Body of pancreas (tissue), 4 donors: ENCODE measurements around the gene APOA4. TPM values are rescaled to one million over a fixed set of nuclear protein-coding genes. Genes with fewer than 3 reads are reported as not detected.

Experiments
- ATAC-seq: fragments of 150-250 bp; one replicate; pipeline ENCODE4 v1.9.1; 2016
- DNase-seq, 4 donors: peaks; one replicate each; pipeline ENCODE4 v3.0.0-alpha.2; 2019
- H3K27ac ChIP-seq, 4 donors: fragments of 200-600 bp; sonication (generic); 1 replicate in 3 of 4; 2 replicates in 1 of 4; pipeline versions ENCODE4 v1.5.1 to v1.6.1; 2016 to 2019; ENCODE audit warnings: mild to moderate bottlenecking in 1 of 4, mixed read lengths in 1 of 4, moderate library complexity in 1 of 4
- H3K27me3 ChIP-seq, 2 donors: fragments of 200-600 bp; sonication (generic); one replicate each; pipeline ENCODE4 v1.6.0; 2016; ENCODE audit warnings: mild to moderate bottlenecking in 1 of 2
- H3K36me3 ChIP-seq, 2 donors: fragments of 200-600 bp; sonication (generic); replicated peaks in 1 of 2; 2 replicates each; pipeline ENCODE4 v1.5.1; 2016; ENCODE audit warnings: low read depth in 2 of 2; ENCODE audit not compliant: insufficient read depth in 1 of 2
- H3K4me1 ChIP-seq: fragments of 200-600 bp; sonication (generic); one replicate; pipeline ENCODE4 v1.6.0; 2016
- H3K4me3 ChIP-seq, 2 donors: fragments of 200-600 bp; sonication (generic); 1 replicate in 1 of 2; 2 replicates in 1 of 2; pipeline ENCODE4 v1.5.1; 2016 to 2019
- H3K9me3 ChIP-seq, 3 donors: fragments of 200-600 bp; sonication (generic); 1 replicate in 2 of 3; 2 replicates in 1 of 3; pipeline ENCODE4 v1.5.1; 2016
- POLR2A ChIP-seq, 3 donors: fragments of 450-650 bp; IDR thresholded peaks; one replicate each; pipeline ENCODE4 v1.6.1; 2016; ENCODE audit warnings: antibody characterized with exemption in 3 of 3, mild to moderate bottlenecking in 2 of 3
- WGBS, 2 donors: methylation state at CpG; one replicate each; pipeline ENCODE4 v1.1.5; 2017; 5-methylcytosine and 5-hydroxymethylcytosine counted together
- intact Hi-C: fragments of 100-400 bp; cut with DNase I; formaldehyde crosslinking; loops from one replicate; pipeline ENCODE4 v1.15.1; 2023
- total RNA-seq, 2 donors: library from RNA; depleted of rRNA; stranded (reverse); fragments of >200 nt; gene quantifications; one replicate each; pipeline ENCODE4 v1.1.0, GENCODE V29; 2016
- TF ChIP-seq, protein P1 (sequence below), 7 experiments: fragments of 450-650 bp in 4 of 7; fragments of 200-600 bp in 3 of 7; sonication (generic) in 3 of 7; IDR thresholded peaks; one replicate each; pipeline ENCODE4 v1.5.1; 2016 to 2019; ENCODE audit warnings: antibody characterized with exemption in 7 of 7

The APOA4 gene
- total RNA-seq, 2 donors from 2014 or later, result not detected

DNA sequence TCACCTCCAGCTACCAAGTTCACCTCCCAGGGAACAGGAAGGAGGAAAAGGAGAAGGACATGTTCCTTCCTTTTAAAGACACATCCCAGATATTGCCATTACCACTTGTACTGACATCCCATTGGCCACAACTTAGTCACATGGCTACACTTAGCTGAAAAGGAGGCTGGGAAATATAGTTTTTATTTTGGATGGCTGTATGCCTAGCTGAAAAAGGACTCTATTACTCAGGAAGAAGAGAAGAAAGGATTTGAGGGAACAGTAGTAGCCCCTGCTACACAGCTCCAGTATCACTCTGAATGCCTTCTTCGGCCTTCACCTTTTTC lies 29.4 kb downstream of the APOA4 start:
- Histone ChIP-seq H3K27ac (no peak overlapping the region), H3K27me3 (no peaks in the 10 kb centered on the region), H3K4me3 (no peak overlapping the region), H3K36me3 (no peaks in the 10 kb centered on the region), H3K4me1 (peaks cover 39% of the 10 kb centered on the region), H3K9me3 (no peaks in the 10 kb centered on the region)
- intact Hi-C loops, result loop anchor here (5.0 to 10.0 kb wide), 2 partner anchors 44 to 311 kb away; partner anchors contain the start of gene APOA1
- 100% methylated on average over 1 of the region's 1 CpG for WGBS, 2 donors
- peak in 1 of 3 donors; percentile 1 for TF ChIP-seq POLR2A (IDR thresholded peaks at IDR 0.05)
- TF ChIP-seq, protein P1, sequence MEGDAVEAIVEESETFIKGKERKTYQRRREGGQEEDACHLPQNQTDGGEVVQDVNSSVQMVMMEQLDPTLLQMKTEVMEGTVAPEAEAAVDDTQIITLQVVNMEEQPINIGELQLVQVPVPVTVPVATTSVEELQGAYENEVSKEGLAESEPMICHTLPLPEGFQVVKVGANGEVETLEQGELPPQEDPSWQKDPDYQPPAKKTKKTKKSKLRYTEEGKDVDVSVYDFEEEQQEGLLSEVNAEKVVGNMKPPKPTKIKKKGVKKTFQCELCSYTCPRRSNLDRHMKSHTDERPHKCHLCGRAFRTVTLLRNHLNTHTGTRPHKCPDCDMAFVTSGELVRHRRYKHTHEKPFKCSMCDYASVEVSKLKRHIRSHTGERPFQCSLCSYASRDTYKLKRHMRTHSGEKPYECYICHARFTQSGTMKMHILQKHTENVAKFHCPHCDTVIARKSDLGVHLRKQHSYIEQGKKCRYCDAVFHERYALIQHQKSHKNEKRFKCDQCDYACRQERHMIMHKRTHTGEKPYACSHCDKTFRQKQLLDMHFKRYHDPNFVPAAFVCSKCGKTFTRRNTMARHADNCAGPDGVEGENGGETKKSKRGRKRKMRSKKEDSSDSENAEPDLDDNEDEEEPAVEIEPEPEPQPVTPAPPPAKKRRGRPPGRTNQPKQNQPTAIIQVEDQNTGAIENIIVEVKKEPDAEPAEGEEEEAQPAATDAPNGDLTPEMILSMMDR (IDR thresholded peaks at IDR 0.05), result no peak
- ATAC-seq, result peak; percentile 54
- peak in 1 of 4 donors; percentile 32 for DNase-seq

- no peaks in the 10 kb centered on the region for H3K9me3 ChIP-seq
- TF ChIP-seq, protein P1 (IDR thresholded peaks at IDR 0.05), result no peak
- TF ChIP-seq POLR2A (IDR thresholded peaks at IDR 0.05), result no peak
Observed at GRCh38 chr11:116792869-116793771, 30.0 kb downstream of the APOA4 start.

GRCh38 chr11:116792144-116792868 lies 30.8 kb downstream of the APOA4 start:
- H3K4me3 ChIP-seq, result no peak overlapping the region
- intact Hi-C loops, result loop anchor here (5.0 to 10.0 kb wide), 2 partner anchors 45 to 312 kb away; partner anchors contain the start of gene APOA1
- H3K27ac ChIP-seq, result no peak overlapping the region
- H3K27me3 ChIP-seq, result no peaks in the 10 kb centered on the region
- 57 to 72% methylated on average over 7 to 8 of the region's 8 CpGs for WGBS, 2 donors
- H3K36me3 ChIP-seq, result no peaks in the 10 kb centered on the region
- peaks cover 36% of the 10 kb centered on the region for H3K4me1 ChIP-seq
- ATAC-seq, result no peak
- TF ChIP-seq, protein P1 (IDR thresholded peaks at IDR 0.05), result no peak
- TF ChIP-seq POLR2A (IDR thresholded peaks at IDR 0.05), result no peak
- no peak for DNase-seq
- no peaks in the 10 kb centered on the region for H3K9me3 ChIP-seq

More at GRCh38 chr11:116792869-116793771, 30.0 kb downstream of the APOA4 start:
- WGBS, 2 donors, result 56 to 68% methylated on average over 8 of the region's 8 CpGs
- Histone ChIP-seq H3K27me3 (no peaks in the 10 kb centered on the region), H3K4me1 (peaks cover 43% of the 10 kb centered on the region), H3K36me3 (no peaks in the 10 kb centered on the region), H3K4me3 (no peak overlapping the region), H3K27ac (no peak overlapping the region)
- ATAC-seq, result no peak
- no peak for DNase-seq
- intact Hi-C loops, result loop anchor here (5.0 to 10.0 kb wide), 2 partner anchors 44 to 312 kb away; partner anchors contain the start of gene APOA1

GRCh38 chr11:116791813-116792143 lies 31.3 kb downstream of the APOA4 start, which contains the start of gene APOA5:
Gene APOA5 (minus strand): TSS chr11:116791879. CDS start chr11:116791860, 19 bp downstream.
- no peaks in the 10 kb centered on the region for H3K9me3 ChIP-seq
- DNase-seq (no peak), ATAC-seq (no peak)
- peaks cover 40% of the 10 kb centered on the region for H3K4me1 ChIP-seq
- TF ChIP-seq, protein P1 (IDR thresholded peaks at IDR 0.05), result no peak
- TF ChIP-seq POLR2A (IDR thresholded peaks at IDR 0.05), result no peak
- H3K27ac ChIP-seq, result no peak within 1 kb of the TSS
- no peaks in the 10 kb centered on the region for H3K36me3 ChIP-seq
- 88 to 95% methylated on average over 5 to 7 of the region's 7 CpGs for WGBS, 2 donors
- intact Hi-C loops, result loop anchor here (5.0 to 10.0 kb wide), 2 partner anchors 46 to 313 kb away; partner anchors contain the start of gene APOA1
- no peaks in the 10 kb centered on the region for H3K27me3 ChIP-seq
- H3K4me3 ChIP-seq, result no peak within 1 kb of the TSS
